PC-9 (cell line): ENCODE data around the gene CDH20. TPM values are rescaled to one million over a fixed set of nuclear protein-coding genes. Genes with fewer than 3 reads are reported as not detected.

Experiments
- BruUV-seq: library from RNA; stranded (reverse); fragments of 400-500 nt; replicated peaks from 2 replicates; lab custom pipeline; 2021; lab: Mats Ljungman, UMichigan
- CTCF ChIA-PET: fragments of 300-600 bp; sonication (Branson Sonifier 250); formaldehyde crosslinking; loops from one replicate; lab custom pipeline; 2022; ENCODE audit warnings: antibody characterized with exemption; lab: Charles Lee
- POLR2A ChIA-PET: fragments of 300-600 bp; sonication (Branson Sonifier 250); formaldehyde crosslinking; loops from one replicate; lab custom pipeline; 2022; ENCODE audit warnings: antibody characterized with exemption; ENCODE audit not compliant: unreplicated experiment; lab: Charles Lee
- DNase-seq, 2 experiments: peaks; one replicate each; pipeline versions ENCODE4 v3.0.0 to v3.0.0-alpha.2; 2015 to 2022; ENCODE audit warnings: mixed read lengths in 1 of 2
- H2AFZ ChIP-seq: fragments of 200-600 bp; sonication (generic); 2 replicates; pipeline ENCODE4 v1.8.1; 2017; ENCODE audit warnings: antibody characterized with exemption
- H3F3A ChIP-seq: fragments of 200-600 bp; sonication (generic); 2 replicates; pipeline ENCODE4 v1.8.1; 2017; ENCODE audit warnings: antibody characterized with exemption, mild to moderate bottlenecking, low read depth; ENCODE audit not compliant: insufficient read depth
- H3K27ac ChIP-seq: fragments of 200-600 bp; sonication (generic); 2 replicates; pipeline ENCODE4 v1.6.1; 2016; ENCODE audit warnings: mixed run types
- H3K27me3 ChIP-seq: fragments of 200-600 bp; sonication (generic); 2 replicates; pipeline ENCODE4 v1.6.1; 2016; ENCODE audit warnings: low read depth, mixed run types; ENCODE audit not compliant: insufficient read depth
- H3K36me3 ChIP-seq: fragments of 200-600 bp; sonication (generic); 2 replicates; pipeline ENCODE4 v1.6.1; 2016; ENCODE audit warnings: low read depth, mixed run types
- H3K4me1 ChIP-seq: fragments of 200-600 bp; sonication (generic); replicated peaks from 2 replicates; pipeline ENCODE4 v1.6.1; 2016; ENCODE audit warnings: mixed run types; ENCODE audit not compliant: insufficient read depth
- H3K4me2 ChIP-seq: fragments of 200-600 bp; sonication (generic); 2 replicates; pipeline ENCODE4 v1.6.1; 2017; ENCODE audit warnings: mixed run types
- H3K4me3 ChIP-seq: fragments of 200-600 bp; sonication (generic); 2 replicates; pipeline ENCODE4 v1.6.1; 2016; ENCODE audit warnings: mixed run types
- H3K79me2 ChIP-seq: fragments of 200-600 bp; sonication (generic); 2 replicates; pipeline ENCODE4 v1.6.1; 2017; ENCODE audit warnings: low read depth, mixed run types
- H3K9me2 ChIP-seq: fragments of 200-600 bp; sonication (generic); 2 replicates; pipeline ENCODE4 v1.8.1; 2017; ENCODE audit warnings: mild to moderate bottlenecking; ENCODE audit not compliant: insufficient read depth
- H3K9me3 ChIP-seq: fragments of 200-600 bp; sonication (generic); 2 replicates; pipeline ENCODE4 v1.8.1; 2016; ENCODE audit warnings: low read depth; ENCODE audit not compliant: insufficient read depth
- H4K20me1 ChIP-seq: fragments of 200-600 bp; sonication (generic); 2 replicates; pipeline ENCODE4 v1.8.1; 2017; ENCODE audit not compliant: insufficient read depth
- CTCF ChIP-seq: fragments of 200-600 bp; sonication (generic); conservative IDR thresholded peaks from 2 replicates; pipeline ENCODE4 v1.6.1; 2017; ENCODE audit warnings: mixed run types, antibody characterized with exemption, mild to moderate bottlenecking, moderate library complexity
- EZH2 ChIP-seq: fragments of 200-600 bp; sonication (generic); IDR thresholded peaks from 2 replicates; pipeline ENCODE4 v1.8.0; 2017; ENCODE audit warnings: antibody characterized with exemption, low read depth
- intact Hi-C: fragments of 100-400 bp; cut with micrococcal nuclease; formaldehyde crosslinking; loops from one replicate; pipeline ENCODE4 v1.10.0; 2022; ENCODE audit not compliant: unreplicated experiment
- total RNA-seq: library from RNA; stranded (reverse); gene quantifications from 2 replicates; pipeline ENCODE4 v1.2.3, GENCODE V29; 2021

CDH20 gene
- total RNA-seq, 1 experiment from 2014 or later: not detected

GRCh38 chr18:61531891-61532290 is 198.7 kb downstream of the CDH20 start:
- Histone ChIP-seq H3K9me2 (no peaks in the 10 kb centered on the region), H3K4me2 (no peak overlapping the region), H3K36me3 (no peaks in the 10 kb centered on the region), H3K4me3 (no peak overlapping the region), H3K9me3 (no peaks in the 10 kb centered on the region), H2AFZ (no peak overlapping the region), H3K27ac (no peak overlapping the region), H3K27me3 (no peaks in the 10 kb centered on the region), H3K79me2 (no peaks in the 10 kb centered on the region), H3K4me1 (no peaks in the 10 kb centered on the region), H4K20me1 (no peaks in the 10 kb centered on the region), H3F3A (no peaks in the 10 kb centered on the region)
- no TSS peak for BruUV-seq
- DNase-seq: no peak
- POLR2A ChIA-PET: no interaction called here
- TF ChIP-seq EZH2 (no peak), CTCF (no peak)
- CTCF ChIA-PET: no interaction called here
- intact Hi-C loops: no loop called here

- no TSS peak for BruUV-seq
- TF ChIP-seq CTCF: no peak
- no peak for TF ChIP-seq EZH2
- no peak for DNase-seq
- H2AFZ ChIP-seq: no peak overlapping the region
- no peaks in the 10 kb centered on the region for H3F3A ChIP-seq
- H3K4me3 ChIP-seq: no peak overlapping the region
- H3K79me2 ChIP-seq: no peaks in the 10 kb centered on the region
- no peaks in the 10 kb centered on the region for H3K9me2 ChIP-seq
- H3K9me3 ChIP-seq: no peaks in the 10 kb centered on the region
- H3K36me3 ChIP-seq: no peaks in the 10 kb centered on the region
- H3K27me3 ChIP-seq: no peaks in the 10 kb centered on the region
- no peak overlapping the region for H3K4me2 ChIP-seq
- intact Hi-C loops: no loop called here
- POLR2A ChIA-PET: interaction anchor here (0.6 kb wide), 1 partner anchor 399 kb away, joined by 4 read pairs; no protein-coding TSS in a partner anchor
- no peaks in the 10 kb centered on the region for H3K4me1 ChIP-seq
- CTCF ChIA-PET: no interaction called here
- H3K27ac ChIP-seq: no peak overlapping the region
- H4K20me1 ChIP-seq: no peaks in the 10 kb centered on the region
Observed at GRCh38 chr18:61535401-61535800, 202.2 kb downstream of the CDH20 start.

DNA sequence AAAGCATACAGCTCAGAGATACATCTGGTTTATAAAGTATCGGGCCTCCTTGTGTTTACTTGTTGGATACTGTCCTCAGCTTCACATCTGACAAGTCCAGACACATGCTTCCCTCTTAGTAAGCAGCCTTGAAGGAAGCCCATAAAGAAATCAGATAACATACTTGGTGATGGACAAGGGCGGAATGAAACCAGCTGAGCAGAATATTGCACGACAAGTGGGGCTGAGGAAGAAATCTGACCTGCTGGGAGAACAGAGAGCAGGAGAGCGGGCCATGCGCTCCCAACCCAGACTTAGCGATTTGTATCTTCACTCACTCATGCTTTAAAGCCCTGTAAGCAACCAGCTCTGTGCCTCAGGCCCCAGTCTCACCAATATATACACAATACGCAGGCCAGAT is 208.4 kb downstream of the CDH20 start:
- H3K27ac ChIP-seq: no peak overlapping the region
- CTCF ChIA-PET: no interaction called here
- H3K9me3 ChIP-seq: no peaks in the 10 kb centered on the region
- H3K4me1 ChIP-seq: no peaks in the 10 kb centered on the region
- no peak overlapping the region for H3K4me3 ChIP-seq
- no peaks in the 10 kb centered on the region for H3K9me2 ChIP-seq
- intact Hi-C loops: no loop called here
- POLR2A ChIA-PET: no interaction called here
- no peak overlapping the region for H2AFZ ChIP-seq
- H3K4me2 ChIP-seq: no peak overlapping the region
- no peak for DNase-seq
- no peaks in the 10 kb centered on the region for H4K20me1 ChIP-seq
- no peaks in the 10 kb centered on the region for H3K79me2 ChIP-seq
- no peaks in the 10 kb centered on the region for H3K27me3 ChIP-seq
- no peaks in the 10 kb centered on the region for H3K36me3 ChIP-seq
- no peaks in the 10 kb centered on the region for H3F3A ChIP-seq
- TF ChIP-seq CTCF (no peak), EZH2 (no peak)
- BruUV-seq: no TSS peak
